Transverse colon (tissue), 4 donors: ENCODE data around the gene ARGLU1.

ENCODE experiments used
- CTCF ChIP-seq, 5 experiments: fragments of 200-600 bp in 3 of 5; fragments of 450-650 bp in 2 of 5; sonication (generic) in 3 of 5; IDR thresholded peaks; 1 replicate in 2 of 5; 2 replicates in 3 of 5; pipeline ENCODE4 v1.5.1; 2016 to 2017; ENCODE audit warnings: antibody characterized with exemption in 5 of 5, inconsistent platforms in 3 of 5, mild to moderate bottlenecking in 2 of 5, moderate library complexity in 1 of 5
- POLR2A ChIP-seq: fragments of 450-650 bp; IDR thresholded peaks from one replicate; pipeline ENCODE4 v1.6.1; 2016; ENCODE audit warnings: antibody characterized with exemption, mild to moderate bottlenecking, moderate library complexity
- POLR2AphosphoS5 ChIP-seq, 3 donors: sonication (generic); formaldehyde crosslinking; IDR thresholded peaks; one replicate each; pipeline ENCODE4 v1.6.1; 2016; ENCODE audit warnings: antibody characterized with exemption in 3 of 3

GRCh38 chr13:106617561-106617960 lies 49.6 kb upstream of the ARGLU1 start:
- TF ChIP-seq CTCF (IDR thresholded peaks at IDR 0.05) (no peak), POLR2A (no peak), POLR2AphosphoS5 (IDR thresholded peaks at IDR 0.05) (no peak)
